ENCODE measurements around the gene PTPRG.

Gene PTPRG

DNA sequence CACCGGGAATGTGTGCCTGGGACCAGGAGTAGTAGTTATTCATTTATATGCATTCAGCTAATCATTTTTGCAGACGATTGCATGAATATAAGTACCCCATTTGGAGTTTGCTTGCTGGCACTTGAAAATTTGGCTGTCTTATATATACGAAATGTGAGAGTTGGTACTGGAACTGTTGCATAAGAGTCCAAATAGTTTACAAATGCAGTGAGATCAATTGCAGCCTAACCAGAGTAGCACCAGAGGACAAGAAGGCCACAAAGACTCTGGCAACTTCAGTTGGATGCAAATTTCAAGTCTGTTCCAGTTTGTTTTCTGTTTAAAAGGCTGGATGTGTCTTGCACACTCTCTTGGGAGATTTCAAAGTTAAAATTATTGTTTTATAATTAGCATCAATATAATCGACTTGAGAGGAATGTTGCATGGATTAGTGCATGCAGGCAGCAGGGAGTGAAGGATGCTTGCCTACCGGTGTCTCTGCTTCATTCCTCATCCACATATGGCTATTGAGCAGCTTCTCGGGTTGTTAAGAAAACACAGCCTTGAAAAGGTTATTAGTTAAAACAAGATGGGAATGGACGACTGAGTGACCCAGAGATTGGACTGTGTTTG, 213.0 kb downstream of the PTPRG start:
- no peak for FAIRE-seq

DNA sequence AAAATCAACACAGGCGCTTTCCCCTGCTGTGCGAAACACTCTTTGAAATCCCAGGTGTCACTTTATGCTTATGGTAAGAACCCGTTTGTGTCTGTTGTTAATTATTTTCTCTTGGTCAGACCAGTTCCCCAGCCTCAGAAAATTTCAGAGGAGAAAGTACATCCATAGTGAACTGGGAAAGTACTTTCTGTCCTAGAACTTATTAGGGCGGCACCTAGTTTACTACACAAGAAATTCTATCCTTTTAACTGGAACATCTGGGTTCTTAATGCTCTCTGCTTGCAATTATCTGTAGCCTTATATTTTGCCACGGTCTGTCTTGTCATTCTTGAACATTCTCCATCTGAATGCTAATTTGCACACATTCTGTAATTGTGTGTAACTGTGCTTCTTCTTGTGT, 215.0 kb downstream of the PTPRG start:
- no peak for FAIRE-seq

DNA sequence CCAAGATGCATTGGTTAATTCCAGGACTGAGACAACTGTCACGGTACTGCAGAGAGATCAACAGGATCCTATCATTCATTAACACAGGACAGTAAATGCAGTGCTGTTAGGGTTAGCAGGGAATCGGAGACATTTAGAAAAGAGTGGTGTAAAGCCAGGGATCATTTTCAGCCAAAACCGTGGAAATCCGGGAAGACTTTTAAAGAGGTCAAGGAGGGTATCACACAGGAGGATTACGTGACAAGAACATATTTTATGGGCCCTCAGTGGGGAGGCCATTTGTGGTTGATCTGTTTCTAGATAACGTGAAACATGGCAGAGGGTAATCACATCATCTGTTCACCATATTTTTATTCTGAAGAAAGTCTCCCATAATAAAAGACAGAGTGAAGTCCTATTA, 216.1 kb downstream of the PTPRG start:
- FAIRE-seq, result no peak

DNA sequence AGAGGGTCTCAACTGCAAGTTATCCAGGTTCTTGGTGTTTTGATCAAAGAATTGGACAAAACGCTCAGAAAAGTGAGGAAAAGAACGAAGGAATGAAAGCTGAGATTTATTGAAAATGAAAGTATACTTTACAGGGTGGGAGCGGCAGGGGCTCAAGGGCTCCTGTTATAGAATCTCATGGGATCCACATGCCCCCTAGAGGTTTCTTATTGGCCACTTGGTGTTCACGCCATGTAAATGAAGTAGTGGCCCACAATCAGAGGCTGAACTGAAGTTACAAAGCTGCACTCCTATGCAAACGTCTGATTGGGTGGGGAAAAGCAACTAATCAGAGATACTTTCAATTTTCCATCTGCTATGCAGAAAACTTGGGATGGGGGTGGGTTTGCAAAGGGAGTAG, 216.7 kb downstream of the PTPRG start:
- no peak for FAIRE-seq

DNA sequence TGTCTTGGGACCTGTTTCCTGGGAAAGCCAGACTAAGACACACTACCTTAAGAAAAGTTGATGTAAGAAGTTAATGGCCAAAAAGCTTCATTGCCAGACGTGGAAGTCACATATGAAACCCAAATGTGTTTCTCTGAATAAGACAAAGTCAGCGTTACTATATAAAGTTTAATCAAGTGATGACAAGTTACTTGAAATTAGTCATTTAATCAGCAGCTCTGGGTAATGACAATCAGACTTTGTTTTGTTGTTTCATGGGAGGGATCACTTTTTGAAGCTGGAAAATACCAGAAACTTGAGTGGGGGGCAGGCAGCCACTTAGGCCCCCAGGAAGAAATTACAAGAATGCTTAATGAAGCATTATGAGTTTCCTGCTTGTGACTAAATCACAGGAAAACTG, 218.6 kb downstream of the PTPRG start:
- FAIRE-seq, result no peak

DNA sequence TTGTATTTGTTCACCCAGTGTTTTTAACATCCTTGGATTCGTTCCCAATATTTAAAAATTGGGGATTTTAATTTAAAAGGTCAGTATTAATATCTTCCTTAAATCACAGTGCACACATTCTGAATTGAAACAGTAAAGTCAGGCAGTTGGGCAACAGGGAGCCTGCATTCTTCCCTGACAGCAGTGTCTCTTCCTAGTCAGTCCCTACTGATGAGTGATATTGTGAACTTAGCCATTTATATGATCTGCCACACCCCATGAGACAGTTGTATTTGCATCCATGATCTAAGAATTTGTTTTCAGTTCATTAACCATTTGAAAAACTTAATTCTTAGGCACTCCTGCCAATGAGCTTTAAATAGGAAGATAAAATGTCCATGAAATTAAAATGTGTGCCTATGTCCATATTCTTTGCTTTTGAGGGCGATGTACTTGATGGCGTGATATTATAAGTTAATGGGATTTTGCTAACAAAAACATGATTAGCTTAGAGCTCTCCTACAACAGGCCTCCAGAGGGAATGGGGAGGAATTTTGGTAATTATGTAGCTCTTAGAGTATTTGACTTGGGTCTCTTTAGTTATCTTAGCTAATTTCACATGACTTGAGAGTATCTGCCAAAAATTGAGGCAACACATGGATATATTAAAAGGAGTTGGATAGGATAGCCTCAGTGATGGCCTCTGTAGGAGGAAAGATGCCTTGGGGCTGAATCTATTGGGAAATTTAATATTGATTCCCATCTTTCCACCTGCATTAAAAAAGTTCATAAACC, 219.3 kb downstream of the PTPRG start:
- no peak for FAIRE-seq

DNA sequence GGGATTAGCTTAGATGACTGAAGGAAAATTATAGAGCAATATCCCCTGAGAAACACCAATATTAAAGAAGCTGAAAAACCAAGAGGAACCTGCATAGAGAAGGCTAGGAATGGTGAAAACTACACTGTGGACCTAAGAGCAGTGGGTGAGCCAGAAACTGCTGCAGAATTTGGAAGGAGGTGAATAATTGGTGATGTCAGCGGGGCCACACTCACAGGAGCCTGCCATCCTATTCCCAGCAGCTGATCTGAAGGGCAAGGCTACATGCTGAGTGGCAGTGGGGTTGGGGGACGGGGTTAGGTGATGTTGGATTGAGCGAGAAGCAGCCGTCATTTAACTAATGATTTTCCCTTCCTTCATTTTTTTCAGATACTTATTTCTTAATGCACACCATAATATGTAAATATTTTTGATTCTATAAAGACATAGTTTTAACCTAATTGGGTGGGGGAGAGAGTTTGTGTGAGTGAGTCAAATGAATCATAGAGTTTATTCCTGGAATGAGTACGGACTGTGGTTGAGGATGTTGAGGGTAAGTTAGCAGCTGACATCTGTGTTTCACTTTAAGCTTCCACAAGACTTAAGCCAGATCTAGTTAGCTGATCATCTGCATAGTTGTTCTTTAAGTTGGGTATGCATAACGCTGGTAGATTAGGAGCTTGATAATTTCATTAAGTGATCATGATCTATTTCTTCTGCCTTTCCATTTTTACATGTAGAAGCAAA, 222.8 kb downstream of the PTPRG start:
- FAIRE-seq, result no peak

DNA sequence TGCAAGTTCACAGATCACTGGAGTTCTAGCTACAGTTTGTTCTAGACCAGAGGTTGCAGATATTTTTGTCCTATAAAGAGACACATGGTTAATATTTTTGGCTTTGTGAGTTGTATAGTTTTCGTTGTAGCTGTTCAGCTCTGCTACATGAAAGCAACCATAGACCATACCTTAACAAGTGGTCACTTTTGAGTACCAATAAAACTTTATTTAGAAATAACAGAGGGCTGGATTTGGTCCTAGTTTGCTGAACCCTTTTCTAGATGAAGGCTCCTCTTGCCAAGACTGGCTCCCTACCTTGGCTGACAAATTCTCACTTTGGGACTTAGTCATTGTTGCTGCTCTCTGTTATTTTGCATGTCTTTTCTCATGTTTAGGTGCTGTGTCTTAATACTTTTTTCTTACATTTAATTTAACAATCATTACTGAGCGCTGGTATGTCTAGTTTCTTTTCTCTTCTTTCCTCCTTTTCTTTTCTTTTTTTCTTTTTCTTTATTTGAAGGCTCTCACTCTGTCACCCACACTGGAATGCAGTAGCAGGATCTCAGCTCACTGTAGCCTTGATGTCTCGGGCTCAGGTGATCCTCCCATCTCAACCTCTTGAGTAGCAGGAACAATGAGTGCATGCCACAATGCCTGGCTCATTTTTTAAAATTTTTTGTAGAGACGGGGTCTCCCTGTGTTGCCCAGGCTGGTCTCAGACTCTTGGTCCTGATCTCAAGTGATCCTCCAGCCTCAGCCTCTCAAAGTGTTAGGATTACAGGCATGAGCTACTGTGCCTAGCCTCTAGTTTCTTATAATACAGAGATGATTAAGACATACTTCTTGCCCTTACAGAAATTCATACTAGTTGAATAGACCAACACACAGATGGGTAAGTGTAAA, 227.5 kb downstream of the PTPRG start:
- no peak for FAIRE-seq

DNA sequence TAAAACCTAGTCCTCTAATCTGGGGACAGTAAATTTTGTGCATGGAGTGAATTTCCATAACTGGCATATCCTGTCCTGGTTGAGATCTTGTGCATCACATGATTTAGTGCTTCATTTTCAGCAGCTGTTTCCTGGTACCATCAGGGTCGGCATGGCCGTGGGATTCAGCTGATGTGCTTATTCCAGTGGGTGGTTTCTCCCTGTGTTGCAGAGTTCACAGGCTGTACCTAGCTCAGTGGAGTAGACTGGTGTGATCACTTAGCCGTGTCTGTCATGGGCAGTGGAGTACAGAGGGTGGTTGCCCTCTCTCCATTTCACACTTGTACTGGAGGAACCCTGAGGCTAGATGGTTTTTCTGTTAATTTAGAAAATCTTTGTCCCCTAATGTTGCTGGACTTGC, 228.5 kb downstream of the PTPRG start:
- FAIRE-seq, result no peak

DNA sequence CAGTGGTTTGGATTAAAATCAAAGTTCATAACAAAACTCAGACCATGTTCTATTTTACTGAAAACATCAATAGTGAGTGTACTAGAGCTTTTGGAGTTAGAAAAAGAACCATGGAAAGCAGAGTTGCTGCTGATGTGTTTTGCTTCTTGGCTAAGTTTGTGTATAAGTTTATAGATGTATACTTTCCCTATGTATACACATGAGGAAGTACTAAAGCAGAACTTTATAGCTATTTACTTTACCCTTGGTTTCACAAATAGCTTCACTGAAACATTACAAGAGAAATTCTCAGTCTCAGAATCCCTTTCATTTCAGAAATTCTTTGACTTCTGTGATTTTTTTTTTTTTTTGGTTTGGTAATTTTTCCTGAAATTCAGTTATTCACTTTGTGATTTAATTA, 229.0 kb downstream of the PTPRG start:
- no peak for FAIRE-seq

DNA sequence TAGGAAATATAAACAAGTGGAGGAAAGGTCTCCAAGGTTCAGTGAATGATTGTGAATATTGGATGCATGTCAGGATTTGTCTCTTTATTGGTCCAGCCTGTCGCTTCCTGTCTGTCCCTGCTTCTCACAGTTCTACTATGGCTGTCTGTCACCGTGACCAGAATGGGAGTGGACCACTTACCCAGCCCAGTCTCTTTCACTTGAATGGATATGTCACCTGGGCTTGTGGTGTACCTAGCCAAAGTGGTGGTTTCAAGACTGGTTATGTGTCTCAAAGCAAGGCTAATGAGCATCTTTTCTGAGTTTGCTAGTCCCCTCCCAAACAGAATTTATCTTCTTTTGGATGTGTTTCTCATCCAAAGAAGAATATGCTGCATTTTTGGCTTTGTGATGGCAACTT, 231.7 kb downstream of the PTPRG start:
- no peak for FAIRE-seq

DNA sequence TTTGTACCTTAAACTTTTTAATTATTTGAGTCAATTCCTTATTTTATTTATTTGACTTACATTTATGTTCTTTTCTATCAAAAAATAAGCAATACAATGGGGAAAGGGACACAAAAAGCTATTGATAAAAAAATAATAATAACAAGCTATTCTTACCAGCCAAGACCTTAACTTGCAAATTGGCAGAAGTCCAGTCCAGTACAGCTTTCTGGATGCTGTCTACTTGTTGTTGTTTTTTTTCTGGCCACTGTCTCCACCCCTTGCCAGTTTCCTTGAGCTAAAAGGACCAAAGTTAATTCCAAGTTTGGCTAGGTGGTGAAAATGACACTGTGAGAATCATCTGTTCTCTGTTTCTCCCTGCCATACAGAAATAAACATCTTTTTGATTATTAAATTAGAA, 232.2 kb downstream of the PTPRG start:
- no peak for FAIRE-seq

DNA sequence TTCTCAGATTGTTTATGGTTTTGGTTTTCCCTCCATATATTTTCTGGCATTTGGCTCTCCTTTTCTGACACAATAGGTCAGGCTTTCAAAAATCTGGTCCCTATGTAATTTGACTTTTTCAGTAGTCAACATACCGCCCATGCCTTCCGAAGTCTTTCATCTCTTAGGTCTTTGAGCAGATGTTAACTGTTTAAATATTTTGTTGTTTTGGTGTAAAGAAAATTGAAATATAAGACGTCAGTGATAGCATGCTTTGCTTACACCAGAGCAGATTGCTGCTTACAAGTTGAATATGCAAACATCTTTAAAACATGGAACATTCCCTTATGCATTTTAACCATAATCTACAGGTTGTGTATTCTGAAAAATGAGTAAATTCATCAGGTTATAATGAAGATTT, 233.0 kb downstream of the PTPRG start:
- no peak for FAIRE-seq

DNA sequence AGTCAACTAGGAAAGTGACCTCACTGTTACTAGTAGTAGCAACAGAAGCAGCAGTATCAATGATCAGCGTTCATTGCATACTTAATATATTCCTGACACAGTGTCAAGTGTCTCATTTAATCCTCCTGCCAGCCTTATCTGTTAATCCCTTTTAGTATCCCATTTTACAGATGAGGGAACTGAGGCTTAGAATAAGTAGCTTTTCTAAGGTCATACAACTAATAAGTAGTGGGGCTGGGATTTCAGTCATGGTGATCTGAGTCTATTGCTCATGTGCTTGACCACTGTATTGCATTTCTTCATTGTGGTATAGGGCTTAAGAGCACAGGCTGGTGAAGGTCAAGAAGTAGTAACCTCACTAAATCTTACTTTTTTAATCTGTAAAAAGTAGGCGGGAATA, 233.6 kb downstream of the PTPRG start:
- no peak for FAIRE-seq

DNA sequence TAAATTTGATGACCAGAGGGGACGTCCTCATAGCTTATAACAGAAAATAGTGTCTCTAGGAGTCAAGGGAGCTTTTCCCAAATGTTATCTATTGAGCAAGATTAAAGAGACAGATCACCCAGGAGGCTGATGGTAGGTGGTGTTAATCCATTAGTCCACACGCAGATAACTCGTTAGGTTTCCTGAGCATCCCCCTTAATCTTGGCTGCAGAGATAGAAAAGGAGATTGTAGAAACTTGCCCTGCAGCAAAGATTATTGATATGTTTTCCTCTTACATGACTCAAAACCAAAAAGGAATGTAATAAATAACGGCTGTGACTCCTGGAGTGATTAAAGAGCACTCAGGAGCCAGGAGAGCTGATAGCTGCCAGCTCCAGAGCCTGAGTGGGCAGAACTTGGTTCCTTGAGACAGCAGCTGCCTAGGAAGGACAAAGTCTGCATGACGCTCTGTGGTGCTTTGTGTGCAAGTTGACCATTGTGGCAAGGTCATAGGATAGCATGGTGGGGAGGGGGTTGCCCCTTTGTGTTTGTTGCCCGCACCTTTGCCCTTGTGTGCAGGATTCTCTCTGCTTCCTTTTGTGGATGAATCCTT, 234.8 kb downstream of the PTPRG start:
- no peak for FAIRE-seq

DNA sequence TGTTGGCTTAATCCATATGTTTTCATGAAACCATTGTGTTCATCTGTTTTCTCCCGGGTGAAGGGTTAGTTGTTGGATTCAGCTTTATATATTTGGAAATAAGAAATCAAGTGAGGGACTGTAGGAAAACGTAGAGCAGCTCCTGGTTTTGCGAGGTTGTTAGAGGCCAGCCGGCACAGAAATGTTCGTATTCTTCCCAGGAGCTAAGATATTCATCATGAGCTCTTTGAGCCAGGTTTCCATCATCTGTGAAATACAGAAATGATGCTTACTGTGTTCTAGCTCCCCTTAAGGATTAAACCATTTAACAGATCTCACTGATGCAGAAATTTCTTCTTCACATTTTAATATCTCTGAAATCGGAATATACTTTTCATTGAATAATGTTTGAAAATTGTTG, 235.5 kb downstream of the PTPRG start:
- no peak for FAIRE-seq

DNA sequence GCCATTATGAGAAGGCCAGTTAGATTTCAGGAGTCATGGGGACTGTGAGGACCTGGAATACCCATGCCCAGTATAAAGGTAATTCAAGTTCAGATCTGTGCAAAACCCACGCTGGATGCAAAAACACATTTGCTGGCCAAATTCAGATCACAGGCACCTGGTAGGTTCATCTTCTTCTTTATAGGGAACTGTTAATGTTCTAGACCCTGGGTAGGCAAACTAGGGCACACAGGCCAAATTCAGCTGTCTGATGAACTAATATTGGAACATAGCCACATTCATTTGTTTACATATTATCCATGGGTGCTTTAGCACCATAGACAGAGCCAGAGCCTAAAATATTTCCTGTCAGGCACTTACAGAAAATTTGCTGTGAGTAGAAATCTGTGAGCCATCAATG, 241.4 kb downstream of the PTPRG start:
- no peak for FAIRE-seq

DNA sequence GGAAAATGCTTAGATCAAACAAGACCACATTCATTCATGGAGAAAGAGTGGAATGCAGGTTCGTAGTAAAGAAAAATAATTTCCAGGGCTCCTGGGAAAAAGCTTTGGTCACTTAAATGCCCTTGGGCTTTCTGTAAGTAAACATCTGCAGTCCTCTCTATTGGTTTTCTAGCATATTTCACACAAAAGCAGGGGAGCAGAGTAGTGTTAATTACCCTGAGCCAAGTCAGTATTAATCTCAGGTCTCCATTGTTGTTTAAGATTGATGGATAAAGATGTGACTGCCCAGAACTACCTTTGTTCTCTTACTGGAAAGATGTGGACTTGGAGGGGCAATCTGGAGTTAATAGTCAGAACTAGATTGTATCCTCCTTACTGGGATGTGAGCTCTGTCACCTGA, 242.6 kb downstream of the PTPRG start:
- FAIRE-seq, result no peak

DNA sequence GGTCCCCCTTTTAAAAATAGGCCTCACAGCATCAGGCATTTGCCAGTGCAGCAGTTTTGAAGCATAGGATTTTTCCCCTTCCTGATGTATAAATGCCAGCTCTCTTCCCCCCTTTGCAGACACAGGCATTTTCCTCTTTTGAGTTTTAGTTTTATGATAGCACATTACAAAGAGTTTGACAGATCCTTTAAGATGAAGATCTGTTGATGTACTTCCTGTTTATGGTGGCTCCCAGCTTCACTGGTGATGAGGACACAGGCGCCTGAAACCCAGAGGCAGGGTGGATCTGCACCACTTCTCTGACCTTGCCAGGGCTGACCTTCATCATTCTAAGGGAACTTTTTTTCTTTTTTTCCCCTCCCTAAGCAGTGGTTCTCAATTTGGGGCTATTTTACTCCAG, 243.4 kb downstream of the PTPRG start:
- FAIRE-seq, result no peak

DNA sequence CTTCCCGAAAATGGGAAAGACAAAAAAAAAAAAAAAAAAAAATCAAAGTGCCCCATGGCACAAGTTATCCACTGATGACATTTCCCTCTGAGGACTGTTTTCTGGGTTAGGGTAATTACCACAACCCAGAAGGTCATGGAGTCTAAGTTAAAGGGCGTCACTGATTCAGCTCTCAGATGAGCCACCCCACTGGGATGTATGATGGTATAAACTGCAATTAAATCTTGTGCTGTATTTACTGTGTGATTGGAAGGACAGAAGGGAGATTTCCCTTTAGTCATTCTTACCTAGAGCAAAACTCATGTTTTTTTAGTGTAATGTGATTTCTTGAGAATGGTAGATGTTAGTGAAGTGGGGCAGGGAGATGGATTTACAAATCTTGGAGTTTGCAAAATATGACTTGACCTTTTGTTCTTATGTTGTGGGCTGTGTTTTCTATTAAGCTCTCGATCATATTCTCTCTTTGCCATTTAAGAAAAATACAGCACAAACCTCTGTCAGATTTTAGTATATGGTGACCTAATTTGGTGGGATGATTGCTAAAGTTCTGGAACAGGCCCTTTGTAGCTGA, 244.2 kb downstream of the PTPRG start:
- no peak for FAIRE-seq

DNA sequence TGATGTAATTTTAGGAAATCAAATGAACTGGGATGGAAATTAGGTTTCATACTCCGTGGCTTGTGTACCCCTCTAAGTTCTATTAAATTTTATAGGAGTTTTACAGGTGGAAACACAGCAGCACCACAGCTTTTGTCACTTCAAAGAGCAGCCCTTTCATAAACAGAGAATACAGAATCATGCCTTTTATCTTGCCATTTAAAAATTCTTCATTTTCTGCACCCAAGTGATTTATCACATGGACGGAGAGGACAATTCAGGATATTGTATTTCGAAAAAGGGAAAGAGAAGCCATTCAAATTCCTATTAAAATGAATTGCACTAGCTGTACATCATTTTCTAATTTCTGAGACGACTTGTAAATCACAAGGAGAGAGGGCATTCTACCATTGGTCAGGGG, 245.4 kb downstream of the PTPRG start:
- FAIRE-seq, result no peak

DNA sequence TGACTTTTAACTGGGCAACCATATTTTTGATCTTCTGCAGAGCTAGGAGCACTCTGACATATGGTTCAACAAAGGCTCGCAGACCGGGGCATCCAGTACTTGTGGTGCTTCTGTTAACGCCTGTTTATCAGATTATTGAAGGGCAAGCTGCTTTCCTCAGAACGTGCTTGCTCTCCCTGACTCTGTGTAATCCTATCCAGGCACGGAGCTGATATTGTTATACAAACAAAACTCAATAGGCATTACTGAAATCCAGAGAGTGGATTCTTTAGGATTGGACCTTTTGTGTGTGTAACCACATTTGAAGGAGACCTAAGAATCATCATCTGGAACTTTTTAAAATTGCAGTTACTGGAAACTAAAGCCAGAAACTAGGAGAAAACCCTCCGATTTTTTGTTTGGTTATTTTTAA, 246.5 kb downstream of the PTPRG start:
- no peak for FAIRE-seq

DNA sequence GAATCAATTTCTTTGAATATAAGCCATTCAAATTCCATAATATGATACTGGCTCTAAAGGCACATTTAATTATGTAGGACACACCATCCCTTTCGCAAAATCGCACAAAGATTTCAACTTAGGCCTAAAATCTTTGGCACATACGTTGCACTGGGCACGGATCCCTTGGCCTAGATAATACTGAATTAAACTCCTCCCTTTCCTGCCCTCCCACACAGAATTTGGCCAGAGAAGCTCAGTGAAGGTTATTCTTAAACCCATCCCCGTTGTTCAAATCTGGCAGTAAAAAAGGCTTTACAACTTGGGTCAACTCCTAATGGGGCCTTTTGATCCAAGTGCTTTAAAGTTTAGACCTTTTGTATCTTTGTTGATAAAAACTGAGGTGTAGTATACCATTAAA, 247.2 kb downstream of the PTPRG start:
- no peak for FAIRE-seq
